Activated naive CD8-positive, alpha-beta T cell treated with anti-CD3 and anti-CD28 coated beads, Interleukin-2, amount 10 ng/mL, durations not matched to agents 7 days and 5 days (primary cell): ENCODE measurements around the gene HMCN2. TPM values are rescaled to one million over a fixed set of nuclear protein-coding genes. Genes with fewer than 3 reads are reported as not detected.

Experiments
- ATAC-seq: fragments of 150-1000 bp; cut with Tn5 transposase; one replicate; pipeline ENCODE4 v1.10.0; 2021; ENCODE audit warnings: low read depth, moderate library complexity
- POLR2A ChIA-PET: fragments of 350-600 bp; sonication (Branson Sonifier 250); formaldehyde crosslinking; loops from one replicate; lab custom pipeline; 2021; ENCODE audit warnings: antibody characterized with exemption; lab: Charles Lee
- DNase-seq: peaks from one replicate; pipeline ENCODE4 v3.0.0; 2021
- H3K27ac Mint-ChIP-seq: one replicate; pipeline ENCODE4 v1.8.0; 2022; ENCODE audit warnings: mild to moderate bottlenecking, mixed read lengths
- H3K27me3 Mint-ChIP-seq: one replicate; pipeline ENCODE4 v1.8.0; 2022; ENCODE audit warnings: mild to moderate bottlenecking, moderate library complexity, mixed read lengths
- H3K36me3 Mint-ChIP-seq: one replicate; pipeline ENCODE4 v1.8.0; 2021; ENCODE audit warnings: mild to moderate bottlenecking, mixed read lengths
- H3K4me1 Mint-ChIP-seq: one replicate; pipeline ENCODE4 v1.8.0; 2021; ENCODE audit warnings: mixed read lengths
- H3K4me3 Mint-ChIP-seq: one replicate; pipeline ENCODE4 v1.8.0; 2022; ENCODE audit warnings: mild to moderate bottlenecking, moderate library complexity, mixed read lengths
- H3K9me3 Mint-ChIP-seq: one replicate; pipeline ENCODE4 v1.8.0; 2021; ENCODE audit warnings: mixed read lengths
- total RNA-seq, 2 experiments: library from RNA; stranded (reverse); gene quantifications; one replicate each; pipeline ENCODE4 v1.2.3, GENCODE V29; 2021

The HMCN2 gene, protein sequence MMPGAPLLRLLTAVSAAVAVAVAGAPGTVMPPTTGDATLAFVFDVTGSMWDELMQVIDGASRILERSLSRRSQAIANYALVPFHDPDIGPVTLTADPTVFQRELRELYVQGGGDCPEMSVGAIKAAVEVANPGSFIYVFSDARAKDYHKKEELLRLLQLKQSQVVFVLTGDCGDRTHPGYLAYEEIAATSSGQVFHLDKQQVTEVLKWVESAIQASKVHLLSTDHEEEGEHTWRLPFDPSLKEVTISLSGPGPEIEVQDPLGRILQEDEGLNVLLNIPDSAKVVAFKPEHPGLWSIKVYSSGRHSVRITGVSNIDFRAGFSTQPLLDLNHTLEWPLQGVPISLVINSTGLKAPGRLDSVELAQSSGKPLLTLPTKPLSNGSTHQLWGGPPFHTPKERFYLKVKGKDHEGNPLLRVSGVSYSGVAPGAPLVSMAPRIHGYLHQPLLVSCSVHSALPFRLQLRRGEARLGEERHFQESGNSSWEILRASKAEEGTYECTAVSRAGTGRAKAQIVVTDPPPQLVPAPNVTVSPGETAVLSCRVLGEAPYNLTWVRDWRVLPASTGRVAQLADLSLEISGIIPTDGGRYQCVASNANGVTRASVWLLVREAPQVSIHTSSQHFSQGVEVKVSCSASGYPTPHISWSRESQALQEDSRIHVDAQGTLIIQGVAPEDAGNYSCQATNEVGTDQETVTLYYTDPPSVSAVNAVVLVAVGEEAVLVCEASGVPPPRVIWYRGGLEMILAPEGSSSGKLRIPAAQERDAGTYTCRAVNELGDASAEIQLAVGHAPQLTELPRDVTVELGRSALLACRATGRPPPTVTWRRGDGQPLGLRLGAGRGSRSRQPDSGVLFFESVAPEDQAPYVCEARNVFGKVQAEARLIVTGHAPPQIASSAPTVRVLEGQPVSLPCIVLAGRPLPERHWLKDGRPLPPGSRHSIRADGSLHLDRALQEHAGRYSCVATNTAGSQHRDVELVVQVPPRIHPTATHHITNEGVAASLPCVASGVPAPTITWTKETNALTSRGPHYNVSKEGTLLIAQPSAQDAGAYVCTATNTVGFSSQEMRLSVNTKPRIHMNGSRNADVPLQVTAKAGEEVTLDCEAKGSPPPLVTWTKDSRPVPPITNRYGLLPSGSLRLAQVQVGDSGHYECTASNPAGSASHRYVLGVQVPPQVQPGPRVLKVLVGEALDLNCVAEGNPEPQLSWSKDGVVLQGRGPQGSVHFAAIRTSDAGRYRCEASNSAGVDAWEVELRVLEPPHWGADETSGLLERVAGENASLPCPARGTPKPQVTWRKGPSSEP (N-terminal part only)
- not detected for total RNA-seq

DNA sequence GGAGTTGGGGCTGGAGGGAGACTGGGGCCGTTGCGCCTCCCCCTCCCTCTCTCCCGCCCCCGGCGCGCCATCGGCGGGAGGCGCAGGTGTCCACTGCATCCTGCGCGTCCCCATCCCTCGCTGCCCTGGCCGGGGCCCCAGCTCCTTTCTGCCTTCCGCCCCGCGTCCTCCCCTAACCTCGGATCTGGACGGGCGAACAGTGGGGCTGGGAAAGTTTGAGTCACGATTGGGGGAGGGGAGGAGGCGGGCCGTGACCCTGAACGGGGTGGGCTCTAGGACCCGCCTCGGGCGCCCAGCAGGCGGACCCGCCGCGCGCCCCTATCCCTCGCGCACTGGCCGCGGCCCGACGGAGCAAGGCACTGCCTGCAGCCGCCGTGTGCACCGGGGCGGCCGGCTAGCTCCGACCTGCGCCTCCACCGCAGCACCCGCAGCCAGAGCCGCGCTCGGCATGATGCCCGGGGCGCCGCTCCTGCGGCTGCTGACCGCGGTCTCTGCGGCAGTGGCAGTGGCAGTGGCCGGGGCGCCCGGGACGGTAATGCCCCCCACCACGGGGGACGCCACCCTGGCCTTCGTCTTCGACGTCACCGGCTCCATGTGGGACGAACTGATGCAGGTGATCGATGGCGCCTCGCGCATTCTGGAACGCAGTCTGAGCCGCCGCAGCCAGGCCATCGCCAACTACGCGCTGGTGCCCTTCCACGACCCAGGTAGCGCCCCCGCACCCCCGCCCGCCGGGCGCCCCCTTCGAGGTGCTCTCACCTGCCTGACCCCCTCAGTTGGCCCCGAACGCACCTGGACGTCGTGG is at the start of gene HMCN2:
HMCN2 (plus strand) TSS at position 330 of the 805 bp plus-strand sequence; CDS start at position 449, 119 bp downstream.
- ATAC-seq (no peak), DNase-seq (no peak)
- H3K27me3 Mint-ChIP-seq: peaks cover 79% of the 10 kb centered on the region
- H3K27ac Mint-ChIP-seq: no peak within 1 kb of the TSS
- POLR2A ChIA-PET: no interaction called here
- H3K4me3 Mint-ChIP-seq: no peak within 1 kb of the TSS
- no peaks in the 10 kb centered on the region for H3K36me3 Mint-ChIP-seq
- H3K9me3 Mint-ChIP-seq: no peaks in the 10 kb centered on the region
- H3K4me1 Mint-ChIP-seq: peaks cover 4% of the 10 kb centered on the region

DNA sequence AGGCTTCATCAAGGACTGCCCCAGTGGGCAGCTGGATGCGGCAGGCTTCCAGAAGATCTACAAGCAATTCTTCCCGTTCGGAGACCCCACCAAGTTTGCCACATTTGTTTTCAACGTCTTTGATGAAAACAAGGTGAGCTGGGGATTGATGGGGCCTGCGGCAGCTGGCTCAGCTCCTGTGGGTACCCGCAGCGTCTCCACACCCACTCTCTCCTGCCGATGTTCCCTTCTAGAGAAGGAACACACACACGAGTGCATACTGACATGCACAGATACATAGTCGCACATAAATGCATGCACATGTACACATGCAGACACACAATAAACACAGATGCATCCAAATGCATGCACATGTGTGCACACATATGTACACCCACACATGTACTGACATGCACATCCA is 47.7 kb upstream of the HMCN2 start:
- POLR2A ChIA-PET: no interaction called here
- no peaks in the 10 kb centered on the region for H3K36me3 Mint-ChIP-seq
- no peaks in the 10 kb centered on the region for H3K4me1 Mint-ChIP-seq
- no peaks in the 10 kb centered on the region for H3K9me3 Mint-ChIP-seq
- no peak overlapping the region for H3K4me3 Mint-ChIP-seq
- no peaks in the 10 kb centered on the region for H3K27me3 Mint-ChIP-seq
- DNase-seq: no peak
- H3K27ac Mint-ChIP-seq: no peak overlapping the region
- no peak for ATAC-seq

DNA sequence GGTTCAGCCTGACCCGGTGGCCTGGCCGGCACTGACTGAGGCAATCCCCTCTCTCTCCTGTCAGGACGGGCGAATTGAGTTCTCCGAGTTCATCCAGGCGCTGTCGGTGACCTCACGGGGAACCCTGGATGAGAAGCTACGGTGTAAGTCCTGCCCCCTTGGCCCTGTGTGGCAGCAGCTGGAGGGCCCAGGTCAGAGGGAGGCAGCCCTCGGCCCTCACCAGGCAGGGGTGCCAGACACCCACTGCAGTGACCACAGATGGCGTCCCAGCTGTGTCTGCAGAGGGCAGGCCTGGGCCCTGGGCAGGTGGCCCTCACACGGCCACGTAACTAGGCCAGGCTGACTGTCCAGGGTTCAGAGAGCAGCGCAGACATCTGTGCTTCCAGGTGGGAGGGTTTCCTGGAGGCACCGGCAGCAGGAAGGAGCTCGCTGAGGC is 45.9 kb upstream of the HMCN2 start:
- DNase-seq (no peak), ATAC-seq (no peak)
- no peaks in the 10 kb centered on the region for H3K27me3 Mint-ChIP-seq
- POLR2A ChIA-PET: no interaction called here
- H3K4me3 Mint-ChIP-seq: no peak overlapping the region
- H3K36me3 Mint-ChIP-seq: no peaks in the 10 kb centered on the region
- H3K9me3 Mint-ChIP-seq: no peaks in the 10 kb centered on the region
- H3K27ac Mint-ChIP-seq: no peak overlapping the region
- H3K4me1 Mint-ChIP-seq: no peaks in the 10 kb centered on the region

DNA sequence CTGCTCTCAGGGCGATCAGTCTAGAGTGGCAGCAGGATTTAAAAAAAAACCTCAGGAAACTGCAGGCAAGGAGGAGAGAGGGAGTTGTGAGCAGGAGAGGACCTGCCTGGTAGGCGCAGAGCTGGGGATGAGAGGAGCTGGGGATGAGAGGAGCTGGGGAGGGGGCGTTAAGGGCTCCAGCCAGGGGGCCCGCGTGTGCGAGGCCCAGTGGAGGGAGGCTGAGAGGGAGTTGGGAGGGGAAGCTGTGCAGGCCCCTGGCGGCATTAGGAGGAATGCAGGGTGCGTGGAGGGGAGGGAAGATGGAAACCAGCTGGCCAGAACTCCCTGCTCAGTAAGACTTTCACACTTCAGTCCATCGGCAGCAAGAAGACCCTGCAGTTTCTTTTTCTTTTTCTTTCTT is 45.2 kb upstream of the HMCN2 start:
- no peaks in the 10 kb centered on the region for H3K9me3 Mint-ChIP-seq
- no peaks in the 10 kb centered on the region for H3K36me3 Mint-ChIP-seq
- no peak for ATAC-seq
- no peaks in the 10 kb centered on the region for H3K27me3 Mint-ChIP-seq
- H3K4me3 Mint-ChIP-seq: no peak overlapping the region
- no peak overlapping the region for H3K27ac Mint-ChIP-seq
- no peaks in the 10 kb centered on the region for H3K4me1 Mint-ChIP-seq
- POLR2A ChIA-PET: no interaction called here
- DNase-seq: no peak

DNA sequence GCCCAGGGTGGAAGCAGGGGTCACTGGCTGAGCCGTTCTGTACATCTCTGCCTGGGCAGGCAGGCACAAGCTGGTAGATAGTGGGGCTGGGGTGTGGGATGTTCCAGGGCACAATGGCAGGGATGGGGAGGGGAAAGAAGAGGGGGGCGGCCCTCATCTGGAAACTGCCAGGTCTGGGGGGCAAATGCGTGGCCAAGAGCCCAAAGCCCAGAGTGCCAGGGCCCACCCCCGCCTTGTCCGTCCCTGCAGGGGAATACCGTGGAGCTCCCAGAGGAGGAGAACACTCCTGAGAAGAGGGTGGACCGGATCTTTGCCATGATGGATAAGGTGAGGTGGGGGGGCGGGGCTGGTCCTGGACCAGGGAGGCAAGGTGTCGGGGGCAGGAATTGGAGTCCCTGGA is 42.7 kb upstream of the HMCN2 start:
- DNase-seq: no peak

DNA sequence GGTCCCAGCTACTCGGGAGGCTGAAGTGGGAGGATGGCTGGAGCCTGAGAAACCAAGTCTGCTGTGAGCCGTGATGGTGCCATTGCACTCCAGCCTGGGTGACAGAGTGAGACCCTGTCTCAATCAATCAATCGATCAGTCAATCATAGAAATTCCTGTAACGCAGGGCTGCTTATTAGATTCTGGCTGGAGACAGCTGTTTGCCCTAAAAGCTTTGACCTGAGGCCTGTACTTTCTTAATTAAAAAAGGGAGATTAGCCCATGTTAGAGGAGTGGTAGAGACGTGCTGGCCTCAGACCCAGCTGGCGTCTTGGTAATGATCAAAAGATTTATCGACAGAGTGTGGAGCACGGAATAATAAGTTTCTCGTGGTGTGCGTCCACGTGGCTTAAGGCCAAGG is 40.5 kb upstream of the HMCN2 start:
- Mint-ChIP-seq H3K4me1 (no peaks in the 10 kb centered on the region), H3K27me3 (no peaks in the 10 kb centered on the region), H3K27ac (no peak overlapping the region), H3K9me3 (peaks cover 5% of the 10 kb centered on the region), H3K36me3 (no peaks in the 10 kb centered on the region), H3K4me3 (no peak overlapping the region)
- DNase-seq (no peak), ATAC-seq (no peak)
- POLR2A ChIA-PET: no interaction called here

More for the DNA sequence above, 42.7 kb upstream of the HMCN2 start:
- Mint-ChIP-seq H3K27ac (no peak overlapping the region), H3K4me3 (no peak overlapping the region), H3K9me3 (peaks cover 5% of the 10 kb centered on the region), H3K36me3 (no peaks in the 10 kb centered on the region), H3K4me1 (no peaks in the 10 kb centered on the region), H3K27me3 (no peaks in the 10 kb centered on the region)
- ATAC-seq: no peak
- POLR2A ChIA-PET: no interaction called here

DNA sequence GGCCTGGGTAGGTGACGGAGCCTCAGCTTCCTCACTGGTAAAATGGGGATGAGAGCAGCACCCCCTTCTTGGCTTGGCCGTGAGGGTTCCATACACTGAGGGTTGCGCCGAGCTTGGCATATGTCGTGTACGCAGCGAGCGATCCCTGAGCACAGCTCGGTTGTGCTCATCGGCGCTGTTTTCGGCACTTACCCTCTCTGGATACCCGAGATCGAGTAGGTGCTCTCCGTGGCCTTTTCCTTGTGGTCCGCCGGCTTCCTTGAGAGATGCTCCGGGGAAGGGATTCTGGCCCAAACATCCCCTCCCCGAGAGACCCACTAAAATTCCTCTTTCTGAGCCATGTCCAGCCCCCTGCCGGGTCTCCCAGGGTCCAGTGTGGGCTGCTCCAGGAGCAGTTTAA is 40.0 kb upstream of the HMCN2 start:
- Mint-ChIP-seq H3K27ac (no peak overlapping the region), H3K4me3 (no peak overlapping the region), H3K4me1 (no peaks in the 10 kb centered on the region), H3K36me3 (no peaks in the 10 kb centered on the region), H3K27me3 (no peaks in the 10 kb centered on the region), H3K9me3 (peaks cover 5% of the 10 kb centered on the region)
- no peak for ATAC-seq
- no peak for DNase-seq
- POLR2A ChIA-PET: no interaction called here

DNA sequence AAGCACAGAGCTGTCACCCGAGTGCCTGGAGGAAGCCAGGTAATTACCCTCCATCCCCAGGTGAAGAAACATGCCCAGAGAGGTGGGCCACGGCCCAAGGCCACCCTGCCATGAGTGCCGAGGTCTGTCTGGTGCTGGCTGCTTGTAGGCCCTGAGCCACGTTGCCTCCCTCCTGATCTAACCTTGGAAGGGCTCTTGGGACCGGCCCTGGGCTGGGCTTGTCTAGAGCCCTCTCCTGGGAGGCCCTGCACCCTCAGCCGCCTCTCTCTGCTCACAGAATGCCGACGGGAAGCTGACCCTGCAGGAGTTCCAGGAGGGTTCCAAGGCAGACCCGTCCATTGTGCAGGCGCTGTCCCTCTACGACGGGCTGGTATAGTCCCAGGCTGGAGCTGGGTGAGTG is 39.4 kb upstream of the HMCN2 start:
- no peak for DNase-seq
- no peaks in the 10 kb centered on the region for H3K36me3 Mint-ChIP-seq
- H3K4me1 Mint-ChIP-seq: no peaks in the 10 kb centered on the region
- H3K27me3 Mint-ChIP-seq: no peaks in the 10 kb centered on the region
- no peak overlapping the region for H3K4me3 Mint-ChIP-seq
- no peak overlapping the region for H3K27ac Mint-ChIP-seq
- POLR2A ChIA-PET: no interaction called here
- peaks cover 5% of the 10 kb centered on the region for H3K9me3 Mint-ChIP-seq
- no peak for ATAC-seq

DNA sequence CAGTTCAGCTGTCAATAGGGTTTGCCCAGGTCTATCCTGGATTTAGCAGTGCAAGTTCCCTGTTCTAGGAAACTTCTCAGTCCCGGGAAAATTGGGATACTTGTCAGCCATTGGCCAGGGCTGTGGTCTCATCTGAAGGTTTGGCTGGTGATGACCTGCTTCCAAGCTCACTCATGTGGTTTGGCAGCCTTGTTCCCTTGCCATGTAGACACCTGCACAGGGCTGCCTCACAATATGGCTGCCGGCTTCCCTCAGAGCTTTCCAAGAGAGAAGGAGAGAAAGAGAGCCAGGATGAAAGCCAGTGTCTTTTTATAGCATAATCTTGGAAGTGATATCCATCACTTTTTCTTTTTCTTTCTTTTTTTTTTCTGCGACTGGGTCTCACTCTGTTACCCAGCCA is 37.7 kb upstream of the HMCN2 start:
- POLR2A ChIA-PET: no interaction called here
- DNase-seq (no peak), ATAC-seq (no peak)
- Mint-ChIP-seq H3K36me3 (no peaks in the 10 kb centered on the region), H3K27ac (no peak overlapping the region), H3K4me3 (no peak overlapping the region), H3K4me1 (peaks cover 1% of the 10 kb centered on the region), H3K27me3 (peaks cover 2% of the 10 kb centered on the region), H3K9me3 (peaks cover 5% of the 10 kb centered on the region)

DNA sequence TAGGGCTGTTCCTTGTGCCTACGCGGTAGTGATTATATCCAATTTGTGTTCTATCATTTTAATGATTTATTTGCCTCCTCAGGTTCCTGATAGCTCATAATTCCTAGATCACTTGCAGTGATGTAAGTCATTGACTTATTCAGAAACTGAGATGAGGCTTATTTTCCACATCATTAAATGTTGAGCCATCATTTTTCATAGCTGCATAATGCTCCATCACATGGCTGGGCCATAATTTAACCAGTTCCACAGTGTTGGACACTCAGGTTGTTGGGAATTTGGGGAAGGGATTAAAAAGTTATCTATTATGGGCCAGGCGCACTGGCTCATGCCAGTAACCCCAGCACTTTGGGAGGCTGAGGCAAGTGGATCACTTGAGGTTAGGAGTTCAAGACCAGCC is 35.8 kb upstream of the HMCN2 start:
- ATAC-seq: no peak
- H3K36me3 Mint-ChIP-seq: no peaks in the 10 kb centered on the region
- POLR2A ChIA-PET: no interaction called here

DNA sequence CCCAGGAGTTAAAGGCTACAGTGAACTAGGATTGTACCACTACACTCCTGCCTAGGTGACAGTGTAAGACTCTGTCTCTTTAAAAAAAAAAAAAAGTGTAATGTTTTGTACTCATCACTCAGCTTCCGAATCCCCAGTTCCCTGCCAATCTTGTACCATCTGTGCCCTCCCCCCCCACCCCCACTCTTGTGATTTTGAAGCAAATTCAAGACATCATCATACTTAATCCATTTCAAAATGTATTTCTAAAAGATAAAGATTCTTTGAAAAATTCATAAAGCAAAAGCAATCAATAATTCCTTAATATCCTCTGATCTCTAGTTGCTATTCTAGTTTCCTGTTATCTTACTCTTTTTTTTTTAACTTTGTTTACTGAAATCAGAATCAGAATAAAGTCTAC is 34.9 kb upstream of the HMCN2 start:
- no peak for DNase-seq
- H3K27me3 Mint-ChIP-seq: peaks cover 2% of the 10 kb centered on the region
- peaks cover 5% of the 10 kb centered on the region for H3K9me3 Mint-ChIP-seq
- H3K36me3 Mint-ChIP-seq: no peaks in the 10 kb centered on the region
- H3K27ac Mint-ChIP-seq: no peak overlapping the region
- no peak overlapping the region for H3K4me3 Mint-ChIP-seq
- no peak for ATAC-seq
- peaks cover 1% of the 10 kb centered on the region for H3K4me1 Mint-ChIP-seq
- POLR2A ChIA-PET: no interaction called here

More for the DNA sequence above, 35.8 kb upstream of the HMCN2 start:
- DNase-seq: no peak
- Mint-ChIP-seq H3K4me3 (no peak overlapping the region), H3K27me3 (peaks cover 2% of the 10 kb centered on the region), H3K27ac (no peak overlapping the region), H3K9me3 (peaks cover 5% of the 10 kb centered on the region), H3K4me1 (peaks cover 1% of the 10 kb centered on the region)

DNA sequence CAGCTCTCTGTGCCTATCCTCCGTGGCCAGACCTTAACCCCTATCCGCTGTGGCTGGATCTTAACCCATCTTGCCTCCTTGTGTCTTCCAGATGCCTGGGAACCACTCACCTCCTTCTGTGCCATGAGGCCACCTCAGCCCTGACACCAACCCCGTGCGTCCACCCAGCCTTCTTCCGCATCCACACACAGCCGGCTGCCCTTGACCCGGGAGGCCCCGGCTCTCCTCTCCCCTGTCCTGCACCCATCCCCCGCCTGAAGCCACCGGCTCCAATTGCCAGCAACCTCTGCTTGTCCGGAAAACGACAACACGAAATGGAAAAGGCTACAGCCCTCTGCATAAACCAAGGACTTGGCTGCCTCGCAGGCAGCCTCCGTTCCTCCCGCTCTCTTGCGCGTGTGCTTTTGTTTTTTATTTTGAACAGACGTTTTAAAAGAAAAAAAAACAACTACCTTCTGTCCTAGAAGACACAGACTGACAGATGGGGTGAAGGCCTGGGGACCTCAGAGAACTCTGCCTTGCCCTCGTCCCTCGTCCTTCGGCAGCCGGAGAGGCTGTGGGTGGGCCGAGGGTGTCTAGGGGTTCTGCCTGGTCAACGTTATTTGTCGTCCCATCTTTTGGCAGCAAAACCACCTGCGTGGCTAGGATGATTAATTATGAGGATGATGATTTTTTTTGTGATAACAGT is 32.5 kb upstream of the HMCN2 start:
- H3K4me1 Mint-ChIP-seq: peaks cover 6% of the 10 kb centered on the region
- no peak overlapping the region for H3K4me3 Mint-ChIP-seq
- H3K27ac Mint-ChIP-seq: no peak overlapping the region
- no peaks in the 10 kb centered on the region for H3K9me3 Mint-ChIP-seq
- POLR2A ChIA-PET: no interaction called here
- peaks cover 2% of the 10 kb centered on the region for H3K27me3 Mint-ChIP-seq
- ATAC-seq: no peak
- H3K36me3 Mint-ChIP-seq: no peaks in the 10 kb centered on the region
- no peak for DNase-seq
